Left renal cortex interstitium (tissue), 4 donors: Measurements from ENCODE around the gene MDP1. TPM values are rescaled to one million over a fixed set of nuclear protein-coding genes. Genes with fewer than 3 reads are reported as not detected.
"Not testable (repeated sequence)": the region's sequence is repeated elsewhere in the genome, so short reads cannot be mapped to it uniquely, and the experiment has no call there.

Experiments used
- DNase-seq, 4 donors: peaks; one replicate each; pipeline ENCODE4 v3.0.0-alpha.2; 2013; ENCODE audit warnings: low read depth in 4 of 4, low spot score in 2 of 4, missing footprints in 1 of 4
- polyA plus RNA-seq, 4 donors: library from polyadenylated mRNA; unstranded; fragments of 120-200 nt; gene quantifications; one replicate each; pipeline ENCODE4 v1.2.1, GENCODE V29; 2013; ENCODE audit not compliant: insufficient read length in 4 of 4

Gene MDP1
- polyA plus RNA-seq, 4 donors, result 10.2 to 18.0 (median 12.1) TPM

GRCh38 chr14:24204163-24205146, 11.4 kb downstream of the MDP1 start:
- DNase-seq, result no peak

GRCh38 chr14:24203249-24203886, 12.5 kb downstream of the MDP1 start:
- DNase-seq, result not testable (repeated sequence)

- not testable (repeated sequence) for DNase-seq
These were observed 13.3 kb downstream of the MDP1 start for GRCh38 chr14:24202538-24202937.

GRCh38 chr14:24198814-24199524, 16.9 kb downstream of the MDP1 start:
- no peak for DNase-seq

GRCh38 chr14:24197056-24197450, 18.8 kb downstream of the MDP1 start:
- DNase-seq, result no peak

GRCh38 chr14:24196071-24197055, 19.5 kb downstream of the MDP1 start:
- DNase-seq, result no peak

GRCh38 chr14:24195186-24196070, 20.4 kb downstream of the MDP1 start, which contains the start of gene TM9SF1:
Gene TM9SF1, minus strand, starts transcription at chr14:24195441. Its CDS starts 422 bp downstream, at chr14:24195019.
- peak in 3 of 4 donors; percentile 78 to 88 (median 84) for DNase-seq

GRCh38 chr14:24194873-24195185, 21.0 kb downstream of the MDP1 start:
- DNase-seq, result no peak

GRCh38 chr14:24194186-24194872, 21.5 kb downstream of the MDP1 start:
- DNase-seq, result no peak

- no peak for DNase-seq
These were observed 22.9 kb downstream of the MDP1 start for GRCh38 chr14:24192933-24193332.

- DNase-seq, result no peak
These were observed 25.4 kb downstream of the MDP1 start for GRCh38 chr14:24190416-24190815.

GRCh38 chr14:24189460-24189859, 26.4 kb downstream of the MDP1 start:
- DNase-seq, result no peak

- DNase-seq, result no peak
These were observed 26.8 kb downstream of the MDP1 start for GRCh38 chr14:24189059-24189375.

GRCh38 chr14:24188251-24189058, 27.4 kb downstream of the MDP1 start, which contains the start of gene IPO4:
Gene IPO4, minus strand, starts transcription at chr14:24188816. Its CDS starts 29 bp downstream, at chr14:24188787.
- DNase-seq, result peak in 3 of 4 donors; percentile 83 to 95 (median 87)

- no peak for DNase-seq
These were observed 28.3 kb downstream of the MDP1 start for GRCh38 chr14:24187539-24187915.

GRCh38 chr14:24186831-24187538, 28.9 kb downstream of the MDP1 start:
- no peak for DNase-seq

- DNase-seq, result no peak
These were observed 30.1 kb downstream of the MDP1 start for GRCh38 chr14:24185741-24186140.
